ENCODE measurements around the gene NECAB2.

NECAB2 gene

GRCh38 chr16:83964684-83965443, 3.2 kb upstream of the NECAB2 start:
- H3K27ac Mint-ChIP-seq = no peak overlapping the region

GRCh38 chr16:83965444-83966152, 2.4 kb upstream of the NECAB2 start:
- Mint-ChIP-seq H3K4me1 (ENCODE audit: low read depth) (no peaks in the 10 kb centered on the region), H3K9me3 (no peaks in the 10 kb centered on the region), H3K27me3 (ENCODE audit: low read depth) (peaks cover 23% of the 10 kb centered on the region), H3K4me3 (no peak overlapping the region), H3K27ac (no peak overlapping the region), H3K36me3 (ENCODE audit: low read depth) (no peaks in the 10 kb centered on the region)

More at GRCh38 chr16:83964684-83965443, 3.2 kb upstream of the NECAB2 start:
- Mint-ChIP-seq H3K9me3 (no peaks in the 10 kb centered on the region), H3K4me1 (ENCODE audit: low read depth) (no peaks in the 10 kb centered on the region), H3K4me3 (no peak overlapping the region), H3K27me3 (ENCODE audit: low read depth) (peaks cover 20% of the 10 kb centered on the region), H3K36me3 (ENCODE audit: low read depth) (no peaks in the 10 kb centered on the region)

GRCh38 chr16:83966153-83966696, 1.8 kb upstream of the NECAB2 start:
- Mint-ChIP-seq H3K36me3 (ENCODE audit: low read depth) (no peaks in the 10 kb centered on the region), H3K4me1 (ENCODE audit: low read depth) (no peaks in the 10 kb centered on the region), H3K4me3 (no peak overlapping the region), H3K9me3 (no peaks in the 10 kb centered on the region), H3K27me3 (ENCODE audit: low read depth) (peaks cover 23% of the 10 kb centered on the region), H3K27ac (no peak overlapping the region)

GRCh38 chr16:83967091-83967490, 953 bp upstream of the NECAB2 start:
- peaks cover 23% of the 10 kb centered on the region for H3K27me3 Mint-ChIP-seq (ENCODE audit: low read depth)
- H3K4me3 Mint-ChIP-seq = no peak overlapping the region
- H3K4me1 Mint-ChIP-seq (ENCODE audit: low read depth) = no peaks in the 10 kb centered on the region
- no peaks in the 10 kb centered on the region for H3K9me3 Mint-ChIP-seq
- no peaks in the 10 kb centered on the region for H3K36me3 Mint-ChIP-seq (ENCODE audit: low read depth)
- H3K27ac Mint-ChIP-seq = no peak overlapping the region

GRCh38 chr16:83968306-83968851, 335 bp downstream of the NECAB2 start:
- H3K27me3 Mint-ChIP-seq (ENCODE audit: low read depth) = peaks cover 23% of the 10 kb centered on the region
- no peaks in the 10 kb centered on the region for H3K4me1 Mint-ChIP-seq (ENCODE audit: low read depth)
- H3K27ac Mint-ChIP-seq = no peak overlapping the region
- no peaks in the 10 kb centered on the region for H3K36me3 Mint-ChIP-seq (ENCODE audit: low read depth)
- H3K9me3 Mint-ChIP-seq = no peaks in the 10 kb centered on the region
- no peak overlapping the region for H3K4me3 Mint-ChIP-seq

GRCh38 chr16:83968891-83969649, 1.0 kb downstream of the NECAB2 start:
- H3K4me1 Mint-ChIP-seq (ENCODE audit: low read depth) = no peaks in the 10 kb centered on the region
- H3K27me3 Mint-ChIP-seq (ENCODE audit: low read depth) = peaks cover 23% of the 10 kb centered on the region
- H3K36me3 Mint-ChIP-seq (ENCODE audit: low read depth) = no peaks in the 10 kb centered on the region
- no peaks in the 10 kb centered on the region for H3K9me3 Mint-ChIP-seq
- H3K4me3 Mint-ChIP-seq = no peak overlapping the region
- no peak overlapping the region for H3K27ac Mint-ChIP-seq

- H3K4me3 Mint-ChIP-seq = no peak overlapping the region
- no peak overlapping the region for H3K27ac Mint-ChIP-seq
- peaks cover 23% of the 10 kb centered on the region for H3K27me3 Mint-ChIP-seq (ENCODE audit: low read depth)
- H3K4me1 Mint-ChIP-seq (ENCODE audit: low read depth) = no peaks in the 10 kb centered on the region
- H3K36me3 Mint-ChIP-seq (ENCODE audit: low read depth) = no peaks in the 10 kb centered on the region
- no peaks in the 10 kb centered on the region for H3K9me3 Mint-ChIP-seq
Measured at GRCh38 chr16:83969771-83970429, 1.9 kb downstream of the NECAB2 start.

- H3K36me3 Mint-ChIP-seq (ENCODE audit: low read depth) = no peaks in the 10 kb centered on the region
- no peaks in the 10 kb centered on the region for H3K9me3 Mint-ChIP-seq
- peaks cover 23% of the 10 kb centered on the region for H3K27me3 Mint-ChIP-seq (ENCODE audit: low read depth)
- no peak overlapping the region for H3K4me3 Mint-ChIP-seq
- H3K4me1 Mint-ChIP-seq (ENCODE audit: low read depth) = no peaks in the 10 kb centered on the region
- no peak overlapping the region for H3K27ac Mint-ChIP-seq
Measured at GRCh38 chr16:83970430-83970815, 2.4 kb downstream of the NECAB2 start.

GRCh38 chr16:83971165-83972130, 3.4 kb downstream of the NECAB2 start:
- Mint-ChIP-seq H3K4me3 (no peak overlapping the region), H3K4me1 (ENCODE audit: low read depth) (no peaks in the 10 kb centered on the region), H3K27ac (no peak overlapping the region), H3K36me3 (ENCODE audit: low read depth) (no peaks in the 10 kb centered on the region), H3K27me3 (ENCODE audit: low read depth) (peaks cover 23% of the 10 kb centered on the region), H3K9me3 (no peaks in the 10 kb centered on the region)

GRCh38 chr16:83972256-83973008, 4.4 kb downstream of the NECAB2 start:
- H3K27me3 Mint-ChIP-seq (ENCODE audit: low read depth) = peaks cover 18% of the 10 kb centered on the region
- no peaks in the 10 kb centered on the region for H3K9me3 Mint-ChIP-seq
- H3K4me1 Mint-ChIP-seq (ENCODE audit: low read depth) = no peaks in the 10 kb centered on the region
- no peak overlapping the region for H3K4me3 Mint-ChIP-seq
- no peaks in the 10 kb centered on the region for H3K36me3 Mint-ChIP-seq (ENCODE audit: low read depth)
- no peak overlapping the region for H3K27ac Mint-ChIP-seq

- Mint-ChIP-seq H3K4me1 (ENCODE audit: low read depth) (no peaks in the 10 kb centered on the region), H3K36me3 (ENCODE audit: low read depth) (no peaks in the 10 kb centered on the region)
Measured at GRCh38 chr16:83973077-83973476, 5.0 kb downstream of the NECAB2 start.

GRCh38 chr16:83973581-83974385, 5.7 kb downstream of the NECAB2 start:
- Mint-ChIP-seq H3K9me3 (peaks cover 2% of the 10 kb centered on the region), H3K27me3 (ENCODE audit: low read depth) (peaks cover 13% of the 10 kb centered on the region), H3K4me3 (no peak overlapping the region), H3K27ac (no peak overlapping the region), H3K36me3 (ENCODE audit: low read depth) (no peaks in the 10 kb centered on the region), H3K4me1 (ENCODE audit: low read depth) (no peaks in the 10 kb centered on the region)

More at GRCh38 chr16:83973077-83973476, 5.0 kb downstream of the NECAB2 start:
- H3K27me3 Mint-ChIP-seq (ENCODE audit: low read depth) = peaks cover 13% of the 10 kb centered on the region
- H3K4me3 Mint-ChIP-seq = no peak overlapping the region
- no peak overlapping the region for H3K27ac Mint-ChIP-seq
- no peaks in the 10 kb centered on the region for H3K9me3 Mint-ChIP-seq

Data from T-helper 1 cell treated with Interleukin-12 subunit alpha and Interleukin-12 subunit beta and Interleukin-4 antibody, amounts not matched to agents 30 μg/mL and 1 μg/mL, for 36 hours (primary cell).